H1 (cell line): ENCODE data around the gene MRPS14. TPM values are rescaled to one million over a fixed set of nuclear protein-coding genes. Genes with fewer than 3 reads are reported as not detected.

ENCODE experiments used
- CTCF ChIA-PET: fragments of 300-600 bp; sonication (Branson Sonifier 250); formaldehyde crosslinking; loops from one replicate; lab custom pipeline; 2021; ENCODE audit not compliant: partially characterized antibody; lab: Charles Lee
- POLR2A ChIA-PET: fragments of 300-600 bp; sonication (Branson Sonifier 250); formaldehyde crosslinking; loops from one replicate; lab custom pipeline; 2021; ENCODE audit warnings: inconsistent platforms; ENCODE audit not compliant: partially characterized antibody; lab: Charles Lee
- DNase-seq, 2 experiments: peaks; one replicate each; pipeline versions ENCODE4 v3.0.0 to v3.0.0-alpha.2; 2010 to 2022; ENCODE audit warnings: low spot score in 2 of 2, low read depth in 1 of 2, mixed read lengths in 1 of 2
- FAIRE-seq: peaks from 2 replicates; lab custom pipeline; 2011; peaks lifted over from hg19 to GRCh38; lab: Jason Lieb, UNC
- H2AFZ ChIP-seq: 2 replicates; pipeline ENCODE4 v1.8.1; 2012; ENCODE audit warnings: low read length, inconsistent platforms
- H2AK5ac ChIP-seq: 2 replicates; pipeline ENCODE4 v1.6.1; 2013; ENCODE audit warnings: low read depth, low read length
- H2BK120ac ChIP-seq: replicated peaks from 2 replicates; pipeline ENCODE3; 2013; ENCODE audit warnings: low read depth, low read length, inconsistent platforms
- H2BK12ac ChIP-seq: 2 replicates; pipeline ENCODE4 v1.6.1; 2013; ENCODE audit warnings: low read depth, low read length
- H2BK15ac ChIP-seq: 2 replicates; pipeline ENCODE4 v1.6.1; 2013; ENCODE audit warnings: low read length
- H2BK20ac ChIP-seq: 2 replicates; pipeline ENCODE4 v1.6.1; 2013; ENCODE audit warnings: low read length
- H2BK5ac ChIP-seq: 2 replicates; pipeline ENCODE4 v1.6.1; 2013; ENCODE audit warnings: low read depth, low read length
- H3K14ac ChIP-seq: 2 replicates; pipeline ENCODE4 v1.6.1; 2013; ENCODE audit warnings: inconsistent platforms; ENCODE audit not compliant: insufficient read length
- H3K18ac ChIP-seq: 2 replicates; pipeline ENCODE4 v1.6.1; 2013; ENCODE audit warnings: low read length; ENCODE audit errors: extremely low read depth
- H3K23ac ChIP-seq: 2 replicates; pipeline ENCODE4 v1.6.1; 2013; ENCODE audit warnings: inconsistent platforms; ENCODE audit not compliant: insufficient read length
- H3K23me2 ChIP-seq: 2 replicates; pipeline ENCODE4 v1.6.1; 2013; ENCODE audit warnings: low read depth, low read length
- H3K27ac ChIP-seq: 2 replicates; pipeline ENCODE4 v1.6.1; 2011; ENCODE audit warnings: low read depth, low read length, inconsistent platforms
- H3K27me3 ChIP-seq, 4 experiments: replicated peaks in 1 of 4; 1 replicate in 1 of 4; 2 replicates in 3 of 4; pipeline versions ENCODE4 v1.6.1 to v1.8.1; 2011 to 2013; ENCODE audit warnings: low read length in 3 of 4, mild to moderate bottlenecking in 3 of 4, inconsistent platforms in 2 of 4, mixed read lengths in 2 of 4, moderate library complexity in 1 of 4; ENCODE audit not compliant: control insufficient read depth in 3 of 4, insufficient read depth in 3 of 4; ENCODE audit errors: extremely low read depth in 1 of 4
- H3K36me3 ChIP-seq, 4 experiments: 2 replicates each; pipeline versions ENCODE4 v1.6.1 to v1.8.1; 2011 to 2013; ENCODE audit warnings: mild to moderate bottlenecking in 4 of 4, low read length in 3 of 4, moderate library complexity in 2 of 4, control low read depth in 1 of 4, inconsistent platforms in 1 of 4; ENCODE audit not compliant: insufficient read depth in 4 of 4, control insufficient read depth in 2 of 4
- H3K4ac ChIP-seq: replicated peaks from 2 replicates; pipeline ENCODE3; 2013; ENCODE audit warnings: low read length, low read depth, mixed read lengths, inconsistent platforms; ENCODE audit not compliant: insufficient read length
- H3K4me1 ChIP-seq, 4 experiments: replicated peaks in 1 of 4; 1 replicate in 1 of 4; 2 replicates in 3 of 4; pipeline versions ENCODE4 v1.6.1 to v1.8.1; 2011 to 2013; ENCODE audit warnings: low read length in 3 of 4, inconsistent platforms in 2 of 4, mixed read lengths in 1 of 4; ENCODE audit not compliant: insufficient read depth in 4 of 4, control insufficient read depth in 3 of 4
- H3K4me2 ChIP-seq, 2 experiments: 2 replicates each; pipeline versions ENCODE4 v1.6.1 to v1.8.1; 2011 to 2013; ENCODE audit warnings: low read depth in 2 of 2, low read length in 2 of 2, control low read depth in 1 of 2, inconsistent platforms in 1 of 2, mild to moderate bottlenecking in 1 of 2; ENCODE audit not compliant: insufficient read depth in 1 of 2
- H3K4me3 ChIP-seq, 4 experiments: fragments of 200-600, 300-600 bp in 1 of 4; sonication (generic), shearing (Covaris generic), sonication (Bioruptor Twin) in 1 of 4; 2 replicates each; pipeline versions ENCODE4 v1.5.1 to v1.8.1; 2011 to 2016; ENCODE audit warnings: low read length in 4 of 4, low read depth in 3 of 4, control low read depth in 2 of 4, inconsistent platforms in 2 of 4, mild to moderate bottlenecking in 2 of 4, mixed read lengths in 1 of 4, moderate library complexity in 1 of 4; ENCODE audit not compliant: insufficient read depth in 2 of 4; ENCODE audit errors: extremely low read depth in 1 of 4
- H3K56ac ChIP-seq: replicated peaks from 2 replicates; pipeline ENCODE3; 2013; ENCODE audit warnings: low read depth, mild to moderate bottlenecking, mixed read lengths, low read length, inconsistent platforms; ENCODE audit not compliant: insufficient read length
- H3K79me1 ChIP-seq: 2 replicates; pipeline ENCODE4 v1.6.1; 2013; ENCODE audit warnings: low read depth, low read length, control low read depth
- H3K79me2 ChIP-seq, 2 experiments: 2 replicates each; pipeline versions ENCODE4 v1.6.1 to v1.8.1; 2012 to 2013; ENCODE audit warnings: low read length in 2 of 2, mild to moderate bottlenecking in 2 of 2, inconsistent platforms in 1 of 2; ENCODE audit not compliant: insufficient read depth in 2 of 2, control insufficient read depth in 1 of 2
- H3K9ac ChIP-seq, 4 experiments: replicated peaks in 1 of 4; 1 replicate in 1 of 4; 2 replicates in 3 of 4; pipeline versions ENCODE4 v1.6.1 to v1.8.1; 2011 to 2013; ENCODE audit warnings: low read depth in 3 of 4, low read length in 3 of 4, control low read depth in 2 of 4, mild to moderate bottlenecking in 2 of 4, moderate library complexity in 2 of 4, inconsistent platforms in 1 of 4; ENCODE audit errors: extremely low read depth in 1 of 4
- H3K9me3 ChIP-seq, 2 experiments: 2 replicates each; pipeline versions ENCODE4 v1.6.1 to v1.8.1; 2012 to 2013; ENCODE audit warnings: mild to moderate bottlenecking in 2 of 2, moderate library complexity in 2 of 2, control low read depth in 1 of 2, inconsistent platforms in 1 of 2, low read depth in 1 of 2, low read length in 1 of 2, mixed read lengths in 1 of 2; ENCODE audit not compliant: insufficient read depth in 2 of 2
- H4K20me1 ChIP-seq, 2 experiments: replicated peaks in 1 of 2; 2 replicates each; pipeline versions ENCODE3 to v1.8.1; 2011 to 2013; ENCODE audit warnings: inconsistent platforms in 2 of 2, low read length in 2 of 2, mild to moderate bottlenecking in 1 of 2; ENCODE audit not compliant: insufficient read depth in 2 of 2, control insufficient read depth in 1 of 2
- H4K5ac ChIP-seq: 2 replicates; pipeline ENCODE4 v1.6.1; 2013; ENCODE audit warnings: low read length, low read depth, mixed read lengths, inconsistent platforms; ENCODE audit not compliant: insufficient read length
- H4K8ac ChIP-seq: 2 replicates; pipeline ENCODE4 v1.8.0; 2013; ENCODE audit warnings: mild to moderate bottlenecking, moderate library complexity, low read length, inconsistent platforms; ENCODE audit not compliant: insufficient read depth; ENCODE audit errors: extremely low read depth
- H4K91ac ChIP-seq: replicated peaks from 2 replicates; pipeline ENCODE3; 2013; ENCODE audit warnings: low read length, mixed read lengths, inconsistent platforms; ENCODE audit not compliant: insufficient read length
- CBX5 ChIP-seq: fragments of 300-800, 300-1000 bp; sonication (generic); IDR thresholded peaks from 2 replicates; pipeline ENCODE4 v1.7.1; 2016; ENCODE audit warnings: antibody characterized with exemption, low read length, low read depth
- EP300 ChIP-seq, 2 experiments: IDR thresholded peaks; 1 replicate in 1 of 2; 2 replicates in 1 of 2; pipeline ENCODE4 v1.6.1; 2011 to 2012; ENCODE audit warnings: low read depth in 2 of 2, low read length in 2 of 2, mild to moderate bottlenecking in 2 of 2, borderline replicate concordance in 1 of 2, inconsistent platforms in 1 of 2, moderate library complexity in 1 of 2
- FOSL1 ChIP-seq: IDR thresholded peaks from 2 replicates; pipeline ENCODE4 v1.6.1; 2011; ENCODE audit warnings: mild to moderate bottlenecking, low read depth, low read length, moderate library complexity; ENCODE audit not compliant: insufficient read depth
- GTF2F1 ChIP-seq: IDR thresholded peaks from 2 replicates; pipeline ENCODE4 v1.6.1; 2012; ENCODE audit warnings: low read depth, low read length, improper control_type of control experiment, borderline replicate concordance
- KDM5A ChIP-seq: fragments of 200-600 bp; IDR thresholded peaks from 2 replicates; pipeline ENCODE4 v1.7.1; 2012; ENCODE audit warnings: mild to moderate bottlenecking, low read length, inconsistent platforms, mixed read lengths
- NRF1 ChIP-seq: IDR thresholded peaks from 2 replicates; pipeline ENCODE4 v1.6.1; 2011; ENCODE audit warnings: mild to moderate bottlenecking, low read depth, low read length, improper control_type of control experiment
- RAD21 ChIP-seq, 2 experiments: IDR thresholded peaks in 1 of 2; conservative IDR thresholded peaks in 1 of 2; 2 replicates each; pipeline ENCODE4 v1.6.1; 2011; ENCODE audit warnings: low read depth in 2 of 2, low read length in 2 of 2, improper control_type of control experiment in 1 of 2, inconsistent platforms in 1 of 2, mild to moderate bottlenecking in 1 of 2, moderate library complexity in 1 of 2
- SIX5 ChIP-seq: IDR thresholded peaks from 2 replicates; pipeline ENCODE4 v1.6.1; 2011; ENCODE audit warnings: mild to moderate bottlenecking, low read depth, low read length
- SRF ChIP-seq: IDR thresholded peaks from 2 replicates; pipeline ENCODE4 v1.6.1; 2011; ENCODE audit warnings: mild to moderate bottlenecking, low read depth, low read length, moderate library complexity
- TAF1 ChIP-seq: IDR thresholded peaks from 2 replicates; pipeline ENCODE4 v1.6.1; 2011; ENCODE audit warnings: mild to moderate bottlenecking, low read depth, low read length
- TBP ChIP-seq: IDR thresholded peaks from 2 replicates; pipeline ENCODE4 v1.6.1; 2011; ENCODE audit warnings: low read depth, low read length, improper control_type of control experiment
- WGBS, 2 experiments: shearing (Covaris generic) in 1 of 2; methylation state at CpG; one replicate each; pipeline versions ENCODE4 v1.1.6 to v1.1.7; 2013 to 2015; ENCODE audit warnings: low lambda C conversion rate in 2 of 2, mixed read lengths in 2 of 2, inconsistent platforms in 1 of 2, low coverage in 1 of 2, missing lambda C conversion rate in 1 of 2; ENCODE audit not compliant: insufficient replicate concordance in 2 of 2, insufficient coverage in 1 of 2, insufficient read length in 1 of 2; ENCODE audit errors: extremely low coverage in 1 of 2, missing lambda C conversion rate in 1 of 2; 5-methylcytosine and 5-hydroxymethylcytosine counted together
- polyA plus RNA-seq, 7 experiments: library from polyadenylated mRNA; depleted of rRNA in 3 of 7; stranded (reverse) in 5 of 7; unstranded in 2 of 7; fragments of >200 nt in 5 of 7; fragments of 200-250 nt in 2 of 7; gene quantifications; 1 replicate in 5 of 7; 2 replicates in 1 of 7; 4 replicates in 1 of 7; pipeline versions ENCODE4 v1.2.1 to v1.2.3, GENCODE V29; 2011 to 2013; ENCODE audit warnings: missing spikeins in 2 of 7, mixed read lengths in 2 of 7
- total RNA-seq: library from RNA; stranded (reverse); fragmentation: NEBNext Ultra II Directional; extraction: Animal tissue kit (Norgen Biotek cat#: 25700); gene quantifications from 2 replicates; pipeline ENCODE4 v1.2.1, GENCODE V29; 2021
- TF ChIP-seq, protein P1 (sequence below): IDR thresholded peaks from 2 replicates; pipeline ENCODE4 v1.6.1; 2011; ENCODE audit warnings: low read length, improper control_type of control experiment

Gene MRPS14
- total and polyA plus RNA-seq, 2 of the 8 experiments (the other 6 are each of a cell fraction or from before 2014, with no cell fraction given) = 27.5 to 38.7 TPM

DNA sequence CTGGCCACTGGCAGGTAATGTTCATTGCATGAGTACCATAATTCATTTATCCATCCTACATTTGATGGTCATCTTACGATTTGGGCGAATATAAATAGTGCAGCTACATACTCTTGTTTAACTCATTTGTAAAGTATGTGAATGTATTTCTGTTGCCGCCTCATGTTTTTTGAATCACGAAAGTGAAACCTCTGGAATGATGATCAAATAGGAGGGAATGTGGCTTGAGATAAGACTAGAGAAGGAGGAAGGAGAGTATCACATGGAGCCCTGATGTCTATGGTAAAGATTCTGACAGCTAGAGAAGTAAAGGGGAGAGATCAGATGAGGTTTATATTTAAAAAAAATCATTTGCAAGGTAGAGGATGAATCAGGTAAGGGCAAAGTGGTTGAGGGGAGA lies 8.0 kb downstream of the MRPS14 start:
- no peak for FAIRE-seq
- TF ChIP-seq, protein P1, sequence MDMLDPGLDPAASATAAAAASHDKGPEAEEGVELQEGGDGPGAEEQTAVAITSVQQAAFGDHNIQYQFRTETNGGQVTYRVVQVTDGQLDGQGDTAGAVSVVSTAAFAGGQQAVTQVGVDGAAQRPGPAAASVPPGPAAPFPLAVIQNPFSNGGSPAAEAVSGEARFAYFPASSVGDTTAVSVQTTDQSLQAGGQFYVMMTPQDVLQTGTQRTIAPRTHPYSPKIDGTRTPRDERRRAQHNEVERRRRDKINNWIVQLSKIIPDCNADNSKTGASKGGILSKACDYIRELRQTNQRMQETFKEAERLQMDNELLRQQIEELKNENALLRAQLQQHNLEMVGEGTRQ = no peak
- TF ChIP-seq NRF1 (no peak), FOSL1 (no peak), TAF1 (no peak), KDM5A (no peak), TBP (no peak), CBX5 (no peak), EP300 (IDR thresholded peaks at IDR 0.05; ENCODE audit: borderline replicate concordance in 1 of 2, low read depth in 2 of 2, low read length in 2 of 2) (no peak), RAD21 (IDR thresholded peaks at IDR 0.05 in 1 of 2, conservative IDR thresholded peaks at IDR 0.05 in 1 of 2; ENCODE audit: low read depth in 2 of 2, low read length in 2 of 2) (no peak), SRF (no peak), GTF2F1 (no peak), SIX5 (no peak)

More for the DNA sequence above, 8.0 kb downstream of the MRPS14 start:
- Histone ChIP-seq H2AK5ac (no peak overlapping the region), H3K4me2 (no peak overlapping the region), H3K9me3 (no peaks in the 10 kb centered on the region), H2AFZ (no peak overlapping the region), H3K14ac (no peak overlapping the region), H2BK12ac (no peak overlapping the region), H4K8ac (no peak overlapping the region), H4K5ac (no peak overlapping the region), H2BK20ac (no peak overlapping the region), H2BK15ac (no peak overlapping the region), H3K4me1 (no peaks in the 10 kb centered on the region), H3K79me1 (no peaks in the 10 kb centered on the region; the same call in 1 of the 2 replicates), H3K23ac (no peak overlapping the region), H3K79me2 (0 out of 4 replicates have a peak, but pooled peaks cover 0 to 3% of the 10 kb centered on the region in 2 experiments), H3K56ac (no peak overlapping the region), H3K27me3 (no peaks in the 10 kb centered on the region), H3K9ac (no peak overlapping the region), H3K18ac (no peak overlapping the region), H4K20me1 (peaks cover 0 to 5% of the 10 kb centered on the region in 2 experiments), H3K36me3 (peaks cover 1 to 63% (median 31%) of the 10 kb centered on the region in 4 experiments), H2BK120ac (no peak overlapping the region), H3K4ac (no peak overlapping the region), H3K4me3 (no peak overlapping the region), H3K23me2 (no peaks in the 10 kb centered on the region; the same call in 1 of the 2 replicates), H3K27ac (no peak overlapping the region), H2BK5ac (no peak overlapping the region), H4K91ac (no peak overlapping the region)
- 81% methylated on average over 4 of the region's 4 CpGs; no CpG with 5 or more reads in 1 of the 2 experiments for WGBS, 2 experiments
- ChIA-PET CTCF (interaction anchor here (1.1 to 1.7 kb wide), 3 partner anchors 8 to 14 kb away, joined by 3 to 5 read pairs (median 3); partner anchors contain the start of gene MRPS14), POLR2A (interaction anchor here (0.8 to 7.5 kb wide), 4 partner anchors 8 to 16 kb away, joined by 3 to 49 read pairs (median 6); partner anchors contain the start of genes CACYBP and MRPS14)
- no peak for DNase-seq
